SK-MEL-5 (cell line): Measurements from ENCODE around the gene PPP1R9B. TPM values are rescaled to one million over a fixed set of nuclear protein-coding genes. Genes with fewer than 3 reads are reported as not detected.

Experiments
- DNase-seq: peaks from one replicate; pipeline ENCODE4 v3.0.0-alpha.2; 2016; ENCODE audit warnings: low read depth, low spot score
- in situ Hi-C: cut with HindIII; loops from 2 replicates; pipeline ENCODE4 v1.10.0; 2016; ENCODE audit warnings: low sequenced_read_pairs, high pct_unique_total_duplicates, low pct_unique_long_range_greater_than_20kb
- total RNA-seq: library from RNA; depleted of rRNA; stranded (reverse); fragments of >200 nt; shearing (Covaris generic); gene quantifications from 2 replicates; pipeline ENCODE4 v1.2.3, GENCODE V29; 2014

Gene PPP1R9B
- total RNA-seq, 1 experiment from 2014 or later, result 36.2 TPM

DNA sequence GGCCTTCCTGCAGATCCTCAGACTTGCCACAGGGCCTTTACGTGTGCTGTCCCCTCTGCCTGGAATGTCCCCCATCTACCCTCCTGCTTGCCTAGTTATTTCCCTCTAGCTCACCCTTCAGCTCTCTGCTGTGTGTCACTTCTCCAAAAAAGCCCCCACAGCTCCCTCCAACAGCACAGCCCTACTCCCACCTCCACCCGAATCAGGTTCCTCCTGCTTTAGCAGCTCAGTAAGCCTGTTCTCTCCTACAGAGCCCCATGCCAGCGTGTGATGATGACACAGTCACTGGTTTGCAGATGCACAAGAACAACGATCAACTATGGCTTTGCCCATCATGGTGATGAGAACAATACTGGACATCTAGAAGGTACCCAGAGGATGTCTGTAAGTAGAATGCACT is 13.4 kb downstream of the PPP1R9B start:
- no peak for DNase-seq
- in situ Hi-C loops, result no loop called here

GRCh38 chr17:50136096-50136687 is 14.3 kb downstream of the PPP1R9B start:
- no peak for DNase-seq
- in situ Hi-C loops, result no loop called here

GRCh38 chr17:50135316-50136095 is 15.0 kb downstream of the PPP1R9B start:
- in situ Hi-C loops, result no loop called here

GRCh38 chr17:50134206-50135110 is 16.0 kb downstream of the PPP1R9B start:
- in situ Hi-C loops, result no loop called here
- no peak for DNase-seq

More at GRCh38 chr17:50135316-50136095, 15.0 kb downstream of the PPP1R9B start:
- DNase-seq, result no peak

DNA sequence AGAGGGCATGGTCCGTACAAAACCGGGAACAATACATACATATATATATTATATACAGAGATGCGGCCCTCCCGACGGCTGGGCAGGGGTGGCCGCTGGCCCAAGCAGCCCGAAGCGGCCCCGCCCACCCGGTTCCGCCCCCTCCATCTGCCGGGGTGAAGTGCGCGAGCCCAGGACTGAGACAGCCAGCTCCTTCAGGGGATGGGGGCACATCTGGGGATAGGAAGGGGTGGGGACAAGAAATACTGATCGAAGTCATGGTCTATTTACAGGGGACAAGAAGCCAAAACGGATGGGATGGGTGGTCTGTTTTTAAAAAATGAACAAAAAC is 16.7 kb downstream of the PPP1R9B start:
- DNase-seq, result no peak
- in situ Hi-C loops, result no loop called here

DNA sequence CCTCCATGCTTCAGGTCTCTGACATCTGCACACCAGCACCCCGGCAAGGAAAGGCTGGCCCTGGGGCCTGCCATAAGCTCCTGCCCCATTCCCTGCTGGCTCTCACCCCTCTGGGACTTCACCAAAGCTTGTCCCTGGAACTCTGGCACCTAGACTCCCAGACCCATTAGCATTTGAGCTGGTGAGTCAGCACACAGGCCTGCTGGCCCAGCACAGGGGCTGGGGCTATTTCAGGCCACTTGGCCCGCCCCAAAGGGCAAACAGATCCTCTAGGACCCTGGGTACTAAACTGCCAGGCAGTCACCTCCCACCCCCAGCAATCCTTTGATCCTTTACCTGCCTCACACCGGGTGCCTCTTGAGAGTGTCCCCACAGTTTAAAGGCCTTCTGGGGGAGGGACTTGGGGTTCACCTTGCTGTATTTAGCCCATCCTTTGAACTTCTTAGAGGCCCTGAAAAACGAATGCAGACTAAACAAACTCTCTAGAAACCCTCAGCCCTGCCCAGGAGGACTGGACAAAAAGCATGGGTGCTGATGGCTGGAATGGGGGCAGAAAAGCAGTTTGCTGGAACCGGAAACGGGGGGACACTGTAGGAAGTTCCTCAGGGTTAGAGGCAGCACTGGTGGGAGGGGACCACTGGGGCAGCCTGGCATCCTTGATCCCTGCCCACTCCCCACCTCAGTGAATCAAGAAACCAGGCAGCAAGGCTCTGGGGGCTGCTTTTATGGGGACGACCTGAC is 17.3 kb downstream of the PPP1R9B start:
- in situ Hi-C loops, result no loop called here
- no peak for DNase-seq

DNA sequence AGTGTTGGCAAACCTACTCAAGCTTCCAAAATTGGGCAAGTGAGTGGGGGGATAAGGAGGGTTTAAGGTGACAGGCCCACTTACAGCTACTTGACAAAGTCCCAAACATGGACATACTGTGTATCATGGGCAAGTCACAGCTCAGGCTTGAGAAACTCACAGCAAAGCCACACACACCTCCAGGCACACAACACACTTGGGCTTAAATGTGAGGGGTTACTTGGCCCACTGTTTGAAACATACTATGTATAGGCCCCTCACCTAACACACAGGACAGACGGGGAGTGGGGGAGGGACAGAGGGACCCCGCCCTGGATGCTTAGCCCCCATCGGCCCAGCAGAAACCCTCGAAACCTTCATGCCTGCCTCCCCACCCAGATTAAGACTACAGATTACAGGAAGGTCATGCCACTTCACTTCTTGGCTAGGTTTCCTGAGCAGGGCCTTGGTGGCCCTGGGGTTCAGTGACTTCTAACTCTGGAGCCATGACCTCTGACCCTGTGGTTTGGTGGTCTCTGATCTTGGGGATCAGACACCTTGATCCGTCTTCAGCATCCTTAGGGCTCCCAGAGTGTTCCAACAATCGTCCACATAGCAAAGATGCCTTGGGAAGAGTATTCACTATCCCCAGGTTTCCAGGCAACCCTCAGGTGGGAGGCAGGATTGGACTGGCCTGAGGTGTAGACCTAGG is 18.2 kb downstream of the PPP1R9B start:
- in situ Hi-C loops, result no loop called here

DNA sequence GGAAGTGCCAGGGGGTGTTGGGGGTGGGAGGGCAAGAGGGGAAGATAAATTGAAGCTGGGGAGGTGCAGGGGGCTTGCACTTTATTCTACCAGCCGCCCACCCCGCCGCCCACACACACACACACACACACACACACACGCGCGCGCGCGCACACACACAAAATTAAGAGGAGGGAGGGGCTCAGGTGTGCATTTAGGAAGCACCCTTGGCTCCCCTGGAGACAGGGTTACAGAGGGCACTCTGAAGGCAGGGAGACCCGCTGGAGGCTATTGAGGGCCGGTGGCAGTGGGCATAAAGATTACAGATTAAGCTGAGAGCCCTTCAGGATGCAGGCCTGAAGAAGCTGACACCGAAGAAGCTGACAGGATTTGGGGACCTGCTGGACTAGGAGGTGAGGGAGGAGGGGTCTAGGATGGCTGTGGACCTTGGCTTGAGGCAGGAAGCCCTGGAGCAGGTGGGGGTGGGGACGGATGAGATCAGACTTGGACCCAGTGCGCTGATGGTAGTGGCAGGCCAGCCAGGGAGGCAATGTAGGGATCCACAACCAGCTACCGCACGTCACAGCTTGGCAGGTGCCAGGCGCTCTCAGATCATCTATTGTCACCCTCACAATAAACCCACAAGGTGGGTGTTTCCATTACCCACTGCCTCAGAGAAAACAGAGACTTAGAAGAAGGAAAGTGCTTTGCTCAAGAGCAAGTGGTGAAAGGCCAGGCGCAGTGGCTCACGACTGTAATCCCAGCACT is 19.7 kb downstream of the PPP1R9B start:
- in situ Hi-C loops, result no loop called here
- DNase-seq, result no peak

More for the DNA sequence above, 18.2 kb downstream of the PPP1R9B start:
- no peak for DNase-seq

DNA sequence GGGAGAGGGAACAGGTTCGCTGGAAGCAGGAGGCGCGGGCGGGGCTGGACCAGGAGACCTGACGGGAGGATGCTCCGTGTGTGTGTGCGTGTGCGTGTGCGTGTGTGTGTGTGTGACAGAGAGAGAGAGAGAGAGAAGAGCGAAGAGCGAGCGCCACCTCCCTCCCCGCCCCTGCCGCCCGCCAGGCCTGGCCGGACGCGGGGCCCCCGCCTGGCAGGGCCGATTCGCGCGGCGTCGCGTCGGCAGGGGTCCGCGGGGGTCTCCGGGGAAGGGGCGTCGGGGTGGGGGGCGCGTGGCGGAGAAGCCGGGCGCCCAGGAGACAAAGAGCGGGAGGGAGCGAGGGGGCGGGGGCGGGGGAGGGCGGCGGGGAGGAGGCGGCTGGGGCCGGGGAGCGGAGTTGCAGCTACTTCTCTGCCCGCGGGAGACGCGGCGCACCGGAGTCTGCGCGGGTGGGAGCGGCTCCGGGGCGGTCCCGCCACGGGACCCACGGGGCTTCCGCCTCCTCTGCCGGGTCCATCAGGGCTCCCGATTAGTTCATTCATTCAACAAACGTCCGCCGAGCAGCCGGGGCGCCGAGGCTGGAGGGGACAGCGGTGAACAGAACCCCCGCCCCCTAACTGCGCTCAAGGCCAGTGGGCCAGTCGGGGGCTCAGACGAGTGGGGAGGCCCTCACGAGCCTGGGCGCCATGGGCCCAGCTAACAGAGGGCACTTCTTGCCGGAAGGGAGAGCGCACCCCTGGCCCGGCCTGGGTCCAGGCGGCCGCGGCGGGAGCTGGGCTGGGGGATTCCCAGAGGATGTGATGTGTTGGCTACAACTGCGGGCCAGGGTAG is 20.5 kb downstream of the PPP1R9B start, which contains the start of gene SAMD14:
Gene SAMD14, minus strand, starts transcription at position 433 of the 831 bp plus-strand sequence. CDS start 5,201 bp downstream, outside the sequence.
- in situ Hi-C loops, result no loop called here
- DNase-seq, result no peak

- in situ Hi-C loops, result no loop called here
- DNase-seq, result no peak
Measured at GRCh38 chr17:50129353-50129727, 21.1 kb downstream of the PPP1R9B start.

- no peak for DNase-seq
- in situ Hi-C loops, result no loop called here
Measured at GRCh38 chr17:50128441-50129352, 21.8 kb downstream of the PPP1R9B start.

- in situ Hi-C loops, result no loop called here
- DNase-seq, result no peak
Measured at GRCh38 chr17:50127697-50128361, 22.6 kb downstream of the PPP1R9B start.

DNA sequence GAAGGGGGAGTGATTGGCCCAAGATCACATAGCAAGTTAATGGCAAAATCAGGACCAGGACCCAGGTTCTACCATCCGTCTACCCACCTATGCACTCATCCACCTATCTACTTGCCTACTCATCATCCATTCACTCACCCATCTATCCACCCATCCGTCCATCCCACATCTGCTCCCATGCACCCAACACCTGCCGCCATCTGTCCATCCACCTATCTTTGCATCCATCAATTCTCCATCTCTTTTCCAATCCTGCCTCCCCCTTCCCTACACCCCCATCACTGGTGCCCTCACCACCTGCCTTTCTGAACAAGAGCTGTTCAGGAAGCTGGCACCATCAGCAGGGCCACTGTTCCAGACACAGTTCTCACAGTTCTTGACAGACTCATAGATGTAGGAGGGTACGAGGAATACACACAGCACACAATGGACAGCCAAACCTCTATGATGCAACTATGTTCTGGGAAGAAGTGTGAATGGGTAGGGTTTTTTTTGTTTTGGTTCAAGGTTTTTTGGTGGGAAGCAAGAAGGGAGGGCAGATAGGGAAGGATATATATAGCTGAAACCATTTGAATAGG is 25.0 kb downstream of the PPP1R9B start:
- in situ Hi-C loops, result no loop called here

More for the DNA sequence above, 25.0 kb downstream of the PPP1R9B start:
- no peak for DNase-seq
